ENCODE results near the gene CIAO3.

The CIAO3 gene

DNA sequence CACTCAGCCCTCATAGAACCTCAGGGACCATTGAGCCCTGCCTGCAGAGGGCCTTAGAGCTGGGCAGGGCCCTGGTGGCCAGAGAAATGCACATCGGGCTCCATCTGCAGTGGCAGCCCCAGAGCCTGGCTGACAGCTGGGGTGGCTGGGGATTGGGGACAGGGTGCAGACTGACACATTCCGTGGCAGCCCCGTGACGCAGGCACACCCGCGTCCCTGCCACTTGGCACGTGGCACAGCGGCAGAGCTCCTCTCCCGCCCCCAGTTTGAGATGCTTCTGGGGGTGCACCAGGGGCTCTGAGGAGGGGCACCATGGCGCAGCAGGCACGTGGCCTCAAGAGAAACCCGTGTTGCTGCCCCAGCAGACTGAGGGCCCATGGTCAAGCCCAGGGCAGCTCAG, 37.4 kb downstream of the CIAO3 start:
- no peak for ATAC-seq
- no peak for TF ChIP-seq ZNF70 (CRISPR knock-in tag; IDR thresholded peaks at IDR 0.05)
- TF ChIP-seq, protein P1, sequence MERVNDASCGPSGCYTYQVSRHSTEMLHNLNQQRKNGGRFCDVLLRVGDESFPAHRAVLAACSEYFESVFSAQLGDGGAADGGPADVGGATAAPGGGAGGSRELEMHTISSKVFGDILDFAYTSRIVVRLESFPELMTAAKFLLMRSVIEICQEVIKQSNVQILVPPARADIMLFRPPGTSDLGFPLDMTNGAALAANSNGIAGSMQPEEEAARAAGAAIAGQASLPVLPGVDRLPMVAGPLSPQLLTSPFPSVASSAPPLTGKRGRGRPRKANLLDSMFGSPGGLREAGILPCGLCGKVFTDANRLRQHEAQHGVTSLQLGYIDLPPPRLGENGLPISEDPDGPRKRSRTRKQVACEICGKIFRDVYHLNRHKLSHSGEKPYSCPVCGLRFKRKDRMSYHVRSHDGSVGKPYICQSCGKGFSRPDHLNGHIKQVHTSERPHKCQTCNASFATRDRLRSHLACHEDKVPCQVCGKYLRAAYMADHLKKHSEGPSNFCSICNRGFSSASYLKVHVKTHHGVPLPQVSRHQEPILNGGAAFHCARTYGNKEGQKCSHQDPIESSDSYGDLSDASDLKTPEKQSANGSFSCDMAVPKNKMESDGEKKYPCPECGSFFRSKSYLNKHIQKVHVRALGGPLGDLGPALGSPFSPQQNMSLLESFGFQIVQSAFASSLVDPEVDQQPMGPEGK (CRISPR knock-in tag; IDR thresholded peaks at IDR 0.05; ENCODE audit: borderline replicate concordance), result no peak
- TF ChIP-seq PPARA (CRISPR knock-in tag; IDR thresholded peaks at IDR 0.05; ENCODE audit: borderline replicate concordance), result no peak
- TF ChIP-seq, protein P2, sequence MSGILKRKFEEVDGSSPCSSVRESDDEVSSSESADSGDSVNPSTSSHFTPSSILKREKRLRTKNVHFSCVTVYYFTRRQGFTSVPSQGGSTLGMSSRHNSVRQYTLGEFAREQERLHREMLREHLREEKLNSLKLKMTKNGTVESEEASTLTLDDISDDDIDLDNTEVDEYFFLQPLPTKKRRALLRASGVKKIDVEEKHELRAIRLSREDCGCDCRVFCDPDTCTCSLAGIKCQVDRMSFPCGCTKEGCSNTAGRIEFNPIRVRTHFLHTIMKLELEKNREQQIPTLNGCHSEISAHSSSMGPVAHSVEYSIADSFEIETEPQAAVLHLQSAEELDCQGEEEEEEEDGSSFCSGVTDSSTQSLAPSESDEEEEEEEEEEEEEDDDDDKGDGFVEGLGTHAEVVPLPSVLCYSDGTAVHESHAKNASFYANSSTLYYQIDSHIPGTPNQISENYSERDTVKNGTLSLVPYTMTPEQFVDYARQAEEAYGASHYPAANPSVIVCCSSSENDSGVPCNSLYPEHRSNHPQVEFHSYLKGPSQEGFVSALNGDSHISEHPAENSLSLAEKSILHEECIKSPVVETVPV (CRISPR knock-in tag; IDR thresholded peaks at IDR 0.05), result no peak
- TF ChIP-seq, protein P3, sequence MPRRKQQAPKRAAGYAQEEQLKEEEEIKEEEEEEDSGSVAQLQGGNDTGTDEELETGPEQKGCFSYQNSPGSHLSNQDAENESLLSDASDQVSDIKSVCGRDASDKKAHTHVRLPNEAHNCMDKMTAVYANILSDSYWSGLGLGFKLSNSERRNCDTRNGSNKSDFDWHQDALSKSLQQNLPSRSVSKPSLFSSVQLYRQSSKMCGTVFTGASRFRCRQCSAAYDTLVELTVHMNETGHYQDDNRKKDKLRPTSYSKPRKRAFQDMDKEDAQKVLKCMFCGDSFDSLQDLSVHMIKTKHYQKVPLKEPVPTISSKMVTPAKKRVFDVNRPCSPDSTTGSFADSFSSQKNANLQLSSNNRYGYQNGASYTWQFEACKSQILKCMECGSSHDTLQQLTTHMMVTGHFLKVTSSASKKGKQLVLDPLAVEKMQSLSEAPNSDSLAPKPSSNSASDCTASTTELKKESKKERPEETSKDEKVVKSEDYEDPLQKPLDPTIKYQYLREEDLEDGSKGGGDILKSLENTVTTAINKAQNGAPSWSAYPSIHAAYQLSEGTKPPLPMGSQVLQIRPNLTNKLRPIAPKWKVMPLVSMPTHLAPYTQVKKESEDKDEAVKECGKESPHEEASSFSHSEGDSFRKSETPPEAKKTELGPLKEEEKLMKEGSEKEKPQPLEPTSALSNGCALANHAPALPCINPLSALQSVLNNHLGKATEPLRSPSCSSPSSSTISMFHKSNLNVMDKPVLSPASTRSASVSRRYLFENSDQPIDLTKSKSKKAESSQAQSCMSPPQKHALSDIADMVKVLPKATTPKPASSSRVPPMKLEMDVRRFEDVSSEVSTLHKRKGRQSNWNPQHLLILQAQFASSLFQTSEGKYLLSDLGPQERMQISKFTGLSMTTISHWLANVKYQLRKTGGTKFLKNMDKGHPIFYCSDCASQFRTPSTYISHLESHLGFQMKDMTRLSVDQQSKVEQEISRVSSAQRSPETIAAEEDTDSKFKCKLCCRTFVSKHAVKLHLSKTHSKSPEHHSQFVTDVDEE (CRISPR knock-in tag; IDR thresholded peaks at IDR 0.05), result no peak
- TF ChIP-seq BACH2 (CRISPR knock-in tag; IDR thresholded peaks at IDR 0.05; ENCODE audit: borderline replicate concordance), result no peak
- TF ChIP-seq ARNTL (CRISPR knock-in tag; IDR thresholded peaks at IDR 0.05; ENCODE audit: borderline replicate concordance, low read depth), result no peak
- TF ChIP-seq, protein P4, sequence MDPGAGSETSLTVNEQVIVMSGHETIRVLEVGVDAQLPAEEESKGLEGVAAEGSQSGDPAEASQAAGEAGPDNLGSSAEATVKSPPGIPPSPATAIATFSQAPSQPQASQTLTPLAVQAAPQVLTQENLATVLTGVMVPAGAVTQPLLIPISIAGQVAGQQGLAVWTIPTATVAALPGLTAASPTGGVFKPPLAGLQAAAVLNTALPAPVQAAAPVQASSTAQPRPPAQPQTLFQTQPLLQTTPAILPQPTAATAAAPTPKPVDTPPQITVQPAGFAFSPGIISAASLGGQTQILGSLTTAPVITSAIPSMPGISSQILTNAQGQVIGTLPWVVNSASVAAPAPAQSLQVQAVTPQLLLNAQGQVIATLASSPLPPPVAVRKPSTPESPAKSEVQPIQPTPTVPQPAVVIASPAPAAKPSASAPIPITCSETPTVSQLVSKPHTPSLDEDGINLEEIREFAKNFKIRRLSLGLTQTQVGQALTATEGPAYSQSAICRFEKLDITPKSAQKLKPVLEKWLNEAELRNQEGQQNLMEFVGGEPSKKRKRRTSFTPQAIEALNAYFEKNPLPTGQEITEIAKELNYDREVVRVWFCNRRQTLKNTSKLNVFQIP (CRISPR knock-in tag; IDR thresholded peaks at IDR 0.05; ENCODE audit: borderline replicate concordance, low read depth), result no peak

DNA sequence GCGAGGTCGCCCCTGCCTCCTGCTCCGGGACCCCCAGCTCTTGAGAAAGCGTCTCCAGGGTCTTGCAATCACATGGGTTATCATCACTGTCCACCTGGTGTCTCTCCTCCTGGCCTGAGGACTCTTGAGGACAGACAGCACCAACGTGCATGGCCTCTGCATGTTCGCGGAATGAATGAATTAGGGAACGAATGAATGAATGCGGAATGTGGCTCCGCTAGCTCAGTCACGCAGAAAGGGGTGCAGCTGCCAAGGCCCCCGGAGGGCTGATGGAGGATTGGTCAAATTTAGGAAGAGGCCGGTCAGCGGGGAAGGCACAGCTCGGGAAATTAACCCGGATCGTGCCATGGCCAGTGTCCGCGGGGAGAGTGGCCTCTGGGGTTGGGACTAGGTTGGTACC, 38.5 kb downstream of the CIAO3 start:
- no peak for TF ChIP-seq BACH2 (CRISPR knock-in tag; IDR thresholded peaks at IDR 0.05; ENCODE audit: borderline replicate concordance)
- no peak for TF ChIP-seq CSDC2 (CRISPR knock-in tag; IDR thresholded peaks at IDR 0.05)
- no peak for TF ChIP-seq ESRRG (CRISPR knock-in tag; IDR thresholded peaks at IDR 0.05)
- TF ChIP-seq ZC3H10 (CRISPR knock-in tag; IDR thresholded peaks at IDR 0.05), result no peak
- TF ChIP-seq GLIS3 (CRISPR knock-in tag; IDR thresholded peaks at IDR 0.05), result no peak
- no peak for TF ChIP-seq ARNTL (CRISPR knock-in tag; IDR thresholded peaks at IDR 0.05; ENCODE audit: borderline replicate concordance, low read depth)
- TF ChIP-seq, protein P5, sequence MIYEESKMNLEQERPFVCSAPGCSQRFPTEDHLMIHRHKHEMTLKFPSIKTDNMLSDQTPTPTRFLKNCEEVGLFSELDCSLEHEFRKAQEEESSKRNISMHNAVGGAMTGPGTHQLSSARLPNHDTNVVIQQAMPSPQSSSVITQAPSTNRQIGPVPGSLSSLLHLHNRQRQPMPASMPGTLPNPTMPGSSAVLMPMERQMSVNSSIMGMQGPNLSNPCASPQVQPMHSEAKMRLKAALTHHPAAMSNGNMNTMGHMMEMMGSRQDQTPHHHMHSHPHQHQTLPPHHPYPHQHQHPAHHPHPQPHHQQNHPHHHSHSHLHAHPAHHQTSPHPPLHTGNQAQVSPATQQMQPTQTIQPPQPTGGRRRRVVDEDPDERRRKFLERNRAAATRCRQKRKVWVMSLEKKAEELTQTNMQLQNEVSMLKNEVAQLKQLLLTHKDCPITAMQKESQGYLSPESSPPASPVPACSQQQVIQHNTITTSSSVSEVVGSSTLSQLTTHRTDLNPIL (CRISPR knock-in tag; IDR thresholded peaks at IDR 0.05; ENCODE audit: low read depth), result no peak
- no peak for TF ChIP-seq ZNF565 (CRISPR knock-in tag; conservative IDR thresholded peaks at IDR 0.05; ENCODE audit: low read depth)
- TF ChIP-seq TOX (CRISPR knock-in tag; IDR thresholded peaks at IDR 0.05; ENCODE audit: borderline replicate concordance), result no peak
- no peak for TF ChIP-seq PPARA (CRISPR knock-in tag; IDR thresholded peaks at IDR 0.05; ENCODE audit: borderline replicate concordance)
- TF ChIP-seq ZNF70 (CRISPR knock-in tag; IDR thresholded peaks at IDR 0.05), result no peak
- TF ChIP-seq, protein P4 (CRISPR knock-in tag; IDR thresholded peaks at IDR 0.05; ENCODE audit: borderline replicate concordance, low read depth), result no peak
- TF ChIP-seq TCF4 (CRISPR knock-in tag; IDR thresholded peaks at IDR 0.05; ENCODE audit: borderline replicate concordance), result no peak
- no peak for TF ChIP-seq ISL1 (CRISPR knock-in tag; IDR thresholded peaks at IDR 0.05)
- no peak for TF ChIP-seq OSR1 (CRISPR knock-in tag; IDR thresholded peaks at IDR 0.05)
- ATAC-seq, result no peak
